BLaER1 treated with 17β-estradiol and CSF1 and Interleukin-3, amounts not matched to agents 10 nM and 100 nM (cell line): Measurements from ENCODE around the gene ABCG2.
A peak's percentile ranks its signal among the peaks of the same experiment; 100 is the strongest.

Experiments
- H3K27ac ChIP-seq, 11 experiments: shearing (Covaris generic); formaldehyde crosslinking; 2 replicates each; pipeline ENCODE4 v1.8.1; 2022
- H3K27me3 ChIP-seq, 11 experiments: shearing (Covaris generic); formaldehyde crosslinking; 2 replicates each; pipeline ENCODE4 v1.8.1; 2022
- H3K36me3 ChIP-seq, 11 experiments: shearing (Covaris generic); formaldehyde crosslinking; 2 replicates each; pipeline ENCODE4 v1.8.1; 2022
- H3K4me1 ChIP-seq, 10 experiments: shearing (Covaris generic); formaldehyde crosslinking; 2 replicates each; pipeline ENCODE4 v1.8.1; 2022
- H3K4me2 ChIP-seq, 11 experiments: shearing (Covaris generic); formaldehyde crosslinking; 2 replicates each; pipeline ENCODE4 v1.8.1; 2022
- H3K4me3 ChIP-seq, 10 experiments: shearing (Covaris generic); formaldehyde crosslinking; 2 replicates each; pipeline ENCODE4 v1.8.1; 2022
- H3K9ac ChIP-seq, 11 experiments: shearing (Covaris generic); formaldehyde crosslinking; 2 replicates each; pipeline ENCODE4 v1.8.1; 2022
- H3K9me3 ChIP-seq, 11 experiments: shearing (Covaris generic); formaldehyde crosslinking; replicated peaks in 1 of 11; 2 replicates each; pipeline ENCODE4 v1.8.1; 2022
- H4K20me1 ChIP-seq, 11 experiments: shearing (Covaris generic); formaldehyde crosslinking; 2 replicates each; pipeline ENCODE4 v1.8.1; 2022
- Cebpa-rat ChIP-seq, 11 experiments: shearing (Covaris generic); IDR thresholded peaks; 2 replicates each; pipeline ENCODE4 v1.8.1; 2022

Gene ABCG2

DNA sequence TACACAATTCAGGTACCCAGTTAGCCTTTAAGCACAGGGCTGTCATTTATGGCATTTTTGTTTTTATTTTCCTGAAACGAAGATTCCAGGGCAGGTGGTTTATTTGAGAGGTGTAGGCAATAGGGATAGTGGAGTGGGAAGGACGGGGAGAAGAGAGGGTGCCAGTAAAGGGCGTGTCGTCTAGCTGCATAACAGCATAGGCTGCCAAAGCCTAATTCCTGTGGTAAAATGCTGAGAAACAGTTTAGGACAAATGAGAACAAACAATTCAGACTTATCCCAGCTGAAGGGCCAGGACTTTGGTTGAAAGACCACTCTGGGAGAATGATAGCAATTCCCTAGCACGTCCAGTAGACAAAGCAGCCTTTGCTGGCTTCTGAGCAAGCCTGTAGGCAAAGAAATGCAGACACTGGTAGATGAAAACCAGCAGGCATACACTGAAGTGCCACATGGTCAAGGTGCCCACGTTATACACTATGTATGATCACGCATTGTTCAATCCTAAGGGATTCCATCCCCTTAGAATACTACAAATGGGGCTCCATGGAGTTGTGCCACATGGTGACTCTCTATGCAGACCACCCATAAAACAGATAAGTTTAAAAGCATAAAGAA, 80.4 kb downstream of the ABCG2 start:
- TF ChIP-seq Cebpa-rat (IDR thresholded peaks at IDR 0.05): no peak

DNA sequence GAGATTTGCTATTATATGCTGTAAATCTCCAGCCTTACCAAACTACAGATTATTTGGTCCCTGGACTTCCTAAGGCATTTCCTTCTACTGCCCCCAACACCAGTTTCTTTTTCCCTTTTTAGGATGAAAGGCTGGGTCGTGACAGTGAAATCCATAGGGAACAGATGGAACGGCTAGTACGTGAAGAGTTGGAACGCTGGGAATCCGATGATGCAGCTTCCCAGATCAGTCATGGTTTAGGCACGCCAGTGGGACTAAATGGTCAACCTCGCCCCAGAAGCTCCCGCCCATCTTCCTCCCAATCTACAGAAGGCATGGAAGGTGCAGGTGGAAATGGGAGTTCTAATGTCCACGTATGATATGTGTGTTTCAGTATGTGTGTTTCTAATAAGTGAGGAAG, 83.1 kb downstream of the ABCG2 start:
- H3K36me3 ChIP-seq: peaks cover 84 to 94% (median 88%) of the 10 kb centered on the region in 11 experiments
- no peaks in the 10 kb centered on the region for H4K20me1 ChIP-seq
- H3K9me3 ChIP-seq: peaks cover 8 to 27% (median 21%) of the 10 kb centered on the region in 11 experiments; a peak in 21 of 22 replicates
- H3K9ac ChIP-seq: no peak overlapping the region
- no peak for TF ChIP-seq Cebpa-rat (IDR thresholded peaks at IDR 0.05)
- no peak overlapping the region for H3K27ac ChIP-seq
- H3K27me3 ChIP-seq: no peaks in the 10 kb centered on the region
- H3K4me3 ChIP-seq: no peak overlapping the region
- H3K4me2 ChIP-seq: no peak overlapping the region
- H3K4me1 ChIP-seq: no peaks in the 10 kb centered on the region

More for the DNA sequence above, 80.4 kb downstream of the ABCG2 start:
- Histone ChIP-seq H3K27ac (no peak overlapping the region), H3K9me3 (0 out of 22 replicates have a peak, but pooled peaks cover 0 to under 1% (median 0%) of the 10 kb centered on the region in 11 experiments), H4K20me1 (no peaks in the 10 kb centered on the region), H3K36me3 (peaks cover 57 to 67% (median 61%) of the 10 kb centered on the region in 11 experiments), H3K27me3 (no peaks in the 10 kb centered on the region), H3K4me2 (no peak overlapping the region), H3K4me1 (no peaks in the 10 kb centered on the region), H3K9ac (no peak overlapping the region), H3K4me3 (no peak overlapping the region)

DNA sequence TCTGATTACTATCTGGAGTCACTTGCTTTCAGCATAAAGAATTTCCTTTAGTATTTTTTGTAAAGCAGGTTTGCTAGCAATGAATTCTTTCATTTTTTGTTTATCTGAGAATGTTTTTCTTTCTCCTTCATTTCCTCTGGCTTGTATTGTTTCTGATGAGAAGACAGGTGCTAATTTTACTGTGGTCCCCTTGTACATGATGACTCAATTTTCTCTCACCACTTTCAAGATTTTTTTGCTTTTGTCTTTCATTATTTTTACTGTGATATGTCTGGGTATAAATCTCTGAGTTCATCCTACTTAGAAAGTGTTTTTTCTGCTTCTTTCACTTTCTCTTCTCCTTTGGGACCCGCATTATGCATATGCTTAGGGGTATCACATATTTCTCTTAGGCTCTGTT, 88.4 kb downstream of the ABCG2 start:
- no peak overlapping the region for H3K27ac ChIP-seq
- H3K27me3 ChIP-seq: no peaks in the 10 kb centered on the region
- H3K4me2 ChIP-seq: no peak overlapping the region
- no peak for TF ChIP-seq Cebpa-rat (IDR thresholded peaks at IDR 0.05)
- H3K4me1 ChIP-seq: no peaks in the 10 kb centered on the region
- H3K9me3 ChIP-seq: peaks cover 35 to 70% (median 59%) of the 10 kb centered on the region in 11 experiments
- H3K36me3 ChIP-seq: peaks cover 95 to 99% (median 98%) of the 10 kb centered on the region in 11 experiments
- H3K4me3 ChIP-seq: no peak overlapping the region
- no peak overlapping the region for H3K9ac ChIP-seq
- no peaks in the 10 kb centered on the region for H4K20me1 ChIP-seq

DNA sequence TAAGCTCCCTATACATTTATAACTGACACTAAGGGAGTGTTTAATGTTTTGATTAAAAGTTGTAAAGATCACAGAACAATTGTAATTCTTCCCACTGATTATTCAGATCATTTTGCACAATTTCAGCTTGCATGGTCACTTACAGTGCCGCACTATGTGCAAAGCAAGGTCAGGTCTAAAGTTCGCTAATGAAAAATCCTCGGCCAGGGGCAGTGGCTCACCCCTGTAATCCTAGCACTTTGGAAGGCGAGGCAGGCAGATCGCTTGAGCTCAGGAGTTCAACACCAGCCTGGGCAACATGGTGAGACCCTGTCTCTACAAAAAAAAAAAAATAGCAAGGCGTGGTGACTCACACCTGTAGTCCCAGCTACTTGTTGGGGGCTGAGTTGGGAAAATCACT, 94.0 kb downstream of the ABCG2 start:
- TF ChIP-seq Cebpa-rat (IDR thresholded peaks at IDR 0.05): no peak
- H3K9ac ChIP-seq: no peak overlapping the region
- no peak overlapping the region for H3K4me3 ChIP-seq
- H3K4me1 ChIP-seq: peaks cover 0 to 10% (median 0%) of the 10 kb centered on the region in 10 experiments; a peak in 5 of 20 replicates
- H4K20me1 ChIP-seq: no peaks in the 10 kb centered on the region
- H3K36me3 ChIP-seq: peaks cover 93 to 99% (median 97%) of the 10 kb centered on the region in 11 experiments
- no peak overlapping the region for H3K4me2 ChIP-seq
- H3K9me3 ChIP-seq: peaks cover 24 to 40% (median 31%) of the 10 kb centered on the region in 11 experiments
- H3K27ac ChIP-seq: no peak overlapping the region
- no peaks in the 10 kb centered on the region for H3K27me3 ChIP-seq

DNA sequence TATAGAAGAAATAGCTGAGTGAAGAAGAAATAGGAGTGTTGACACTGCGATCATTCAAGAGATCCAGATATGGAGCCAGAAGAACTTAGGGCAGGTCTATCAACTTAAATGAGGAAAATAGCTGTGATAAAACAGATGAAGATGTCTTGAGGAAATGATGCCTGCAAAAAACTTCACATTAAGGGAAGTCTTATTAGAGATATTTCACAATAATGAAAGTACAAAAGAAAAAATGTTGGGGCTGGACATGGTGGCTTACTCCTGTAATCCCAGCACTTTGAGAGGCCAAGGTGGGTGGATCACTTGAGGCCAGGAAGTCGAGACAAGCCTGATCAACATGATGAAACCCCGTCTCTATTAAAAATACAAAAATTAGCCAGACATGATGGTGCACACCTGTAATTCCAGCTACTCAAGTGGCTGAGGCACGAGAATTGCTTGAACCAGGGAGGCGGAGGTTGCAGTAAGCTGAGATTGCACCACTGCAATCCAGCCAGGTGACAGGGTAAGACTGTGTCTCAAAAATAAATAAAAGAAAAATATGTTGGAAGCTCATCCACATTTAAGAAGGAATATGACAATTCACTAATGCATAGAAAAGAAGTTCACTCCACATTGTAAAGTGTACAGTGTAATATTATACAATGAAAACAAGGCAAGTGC, 94.7 kb downstream of the ABCG2 start:
- no peaks in the 10 kb centered on the region for H4K20me1 ChIP-seq
- H3K36me3 ChIP-seq: peaks cover 94 to 100% (median 99%) of the 10 kb centered on the region in 11 experiments
- peaks cover 0 to 10% (median 0%) of the 10 kb centered on the region in 10 experiments; a peak in 5 of 20 replicates for H3K4me1 ChIP-seq
- no peak overlapping the region for H3K27ac ChIP-seq
- peak in 4 of 11 experiments; percentile 22 to 69 (median 48); a peak in 5 of 22 replicates for TF ChIP-seq Cebpa-rat (IDR thresholded peaks at IDR 0.05)
- no peaks in the 10 kb centered on the region for H3K27me3 ChIP-seq
- H3K4me3 ChIP-seq: no peak overlapping the region
- H3K4me2 ChIP-seq: no peak overlapping the region
- peaks cover 21 to 36% (median 27%) of the 10 kb centered on the region in 11 experiments for H3K9me3 ChIP-seq
- H3K9ac ChIP-seq: no peak overlapping the region

GRCh38 chr4:88062843-88063242, 95.6 kb downstream of the ABCG2 start:
- peaks cover 92 to 100% (median 97%) of the 10 kb centered on the region in 11 experiments for H3K36me3 ChIP-seq

DNA sequence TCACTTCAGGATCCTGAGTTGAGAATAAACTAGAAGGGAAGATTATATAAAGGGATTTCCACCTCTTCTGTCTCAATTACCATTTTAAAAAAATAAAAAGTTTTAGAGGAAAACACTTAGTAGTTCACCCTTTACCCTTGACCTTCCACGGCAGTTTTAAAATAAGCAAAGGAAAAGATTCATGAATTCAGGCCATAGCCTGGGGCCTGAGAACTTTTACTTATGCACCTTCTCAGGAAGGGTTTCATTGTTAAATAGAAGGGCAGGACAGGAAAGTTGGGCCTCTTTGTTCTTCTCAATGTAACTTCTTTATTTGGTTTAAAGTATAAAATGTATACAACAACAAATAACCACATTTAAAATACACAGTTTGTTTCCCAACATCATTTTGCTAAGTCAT, 96.1 kb downstream of the ABCG2 start:
- no peak overlapping the region for H3K4me3 ChIP-seq
- H3K9ac ChIP-seq: no peak overlapping the region
- no peak for TF ChIP-seq Cebpa-rat (IDR thresholded peaks at IDR 0.05)
- no peaks in the 10 kb centered on the region for H3K27me3 ChIP-seq
- peaks cover 7 to 22% (median 13%) of the 10 kb centered on the region in 11 experiments; a peak in 21 of 22 replicates for H3K9me3 ChIP-seq
- H3K27ac ChIP-seq: no peak overlapping the region; a peak in 1 of 22 replicates
- H3K4me1 ChIP-seq: peaks cover 0 to 10% (median 0%) of the 10 kb centered on the region in 10 experiments; a peak in 5 of 20 replicates
- H3K36me3 ChIP-seq: peaks cover 92 to 100% (median 97%) of the 10 kb centered on the region in 11 experiments
- no peak overlapping the region for H3K4me2 ChIP-seq
- no peaks in the 10 kb centered on the region for H4K20me1 ChIP-seq

More at GRCh38 chr4:88062843-88063242, 95.6 kb downstream of the ABCG2 start:
- peaks cover 0 to 10% (median 0%) of the 10 kb centered on the region in 10 experiments; a peak in 5 of 20 replicates for H3K4me1 ChIP-seq
- TF ChIP-seq Cebpa-rat (IDR thresholded peaks at IDR 0.05): no peak
- H3K9me3 ChIP-seq: peaks cover 12 to 27% (median 18%) of the 10 kb centered on the region in 11 experiments
- no peaks in the 10 kb centered on the region for H3K27me3 ChIP-seq
- no peaks in the 10 kb centered on the region for H4K20me1 ChIP-seq
- H3K4me3 ChIP-seq: no peak overlapping the region
- no peak overlapping the region for H3K27ac ChIP-seq
- no peak overlapping the region for H3K9ac ChIP-seq
- H3K4me2 ChIP-seq: no peak overlapping the region

DNA sequence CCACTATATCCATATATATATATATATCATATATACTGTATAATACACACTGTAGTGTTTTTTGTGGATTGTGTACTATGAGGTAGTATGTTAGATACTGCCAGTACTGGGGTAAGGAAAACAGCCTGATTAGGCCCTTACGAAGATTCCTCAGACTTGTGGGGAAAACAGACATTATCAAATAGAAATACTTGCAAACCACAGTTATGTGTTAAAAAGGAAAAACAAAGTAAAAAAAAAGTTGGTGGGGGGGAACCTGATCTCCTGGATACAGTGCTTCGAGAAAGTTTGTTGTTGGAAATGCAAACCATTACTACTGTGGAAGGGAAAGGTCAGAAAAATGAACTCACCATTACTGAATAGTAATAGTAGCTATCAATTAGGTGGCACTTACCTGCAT, 98.0 kb downstream of the ABCG2 start:
- peaks cover 92 to 100% (median 97%) of the 10 kb centered on the region in 11 experiments for H3K36me3 ChIP-seq
- H3K4me1 ChIP-seq: peaks cover 0 to 10% (median 0%) of the 10 kb centered on the region in 10 experiments; a peak in 5 of 20 replicates
- no peaks in the 10 kb centered on the region for H3K27me3 ChIP-seq
- no peak overlapping the region for H3K4me2 ChIP-seq
- H3K27ac ChIP-seq: no peak overlapping the region
- no peak for TF ChIP-seq Cebpa-rat (IDR thresholded peaks at IDR 0.05)
- no peaks in the 10 kb centered on the region for H4K20me1 ChIP-seq
- peaks cover 0 to 3% (median 0%) of the 10 kb centered on the region in 11 experiments; a peak in 1 of 22 replicates for H3K9me3 ChIP-seq
- H3K4me3 ChIP-seq: no peak overlapping the region
- no peak overlapping the region for H3K9ac ChIP-seq

GRCh38 chr4:88059766-88060165, 98.7 kb downstream of the ABCG2 start:
- no peaks in the 10 kb centered on the region for H3K9me3 ChIP-seq
- H3K4me3 ChIP-seq: no peak overlapping the region
- H3K4me1 ChIP-seq: peaks cover 0 to 10% (median 0%) of the 10 kb centered on the region in 10 experiments; a peak in 5 of 20 replicates
- peaks cover 91 to 100% (median 97%) of the 10 kb centered on the region in 11 experiments for H3K36me3 ChIP-seq
- no peak overlapping the region for H3K27ac ChIP-seq
- no peak for TF ChIP-seq Cebpa-rat (IDR thresholded peaks at IDR 0.05)
- no peak overlapping the region for H3K4me2 ChIP-seq
- H3K9ac ChIP-seq: no peak overlapping the region
- no peaks in the 10 kb centered on the region for H3K27me3 ChIP-seq
- no peaks in the 10 kb centered on the region for H4K20me1 ChIP-seq
